PC-3 (cell line): ENCODE measurements around the gene ZFP1. TPM values are rescaled to one million over a fixed set of nuclear protein-coding genes. Genes with fewer than 3 reads are reported as not detected.
"Not testable (repeated sequence)": the region's sequence is repeated elsewhere in the genome, so short reads cannot be mapped to it uniquely, and the experiment has no call there.

Experiments used
- ATAC-seq: fragments of 200-7000 bp; cut with Tn5 transposase; 2 replicates; pipeline ENCODE4 v1.9.1; 2020; ENCODE audit warnings: mild to moderate bottlenecking, moderate library complexity
- BruUV-seq: library from RNA; stranded (reverse); fragments of 400-500 nt; replicated peaks from 2 replicates; lab custom pipeline; 2021; lab: Mats Ljungman, UMichigan
- CTCF ChIA-PET: fragments of 300-600 bp; sonication (Branson Sonifier 250); formaldehyde crosslinking; loops from one replicate; lab custom pipeline; 2022; ENCODE audit warnings: antibody characterized with exemption; lab: Charles Lee
- POLR2A ChIA-PET: fragments of 300-600 bp; sonication (Branson Sonifier 250); formaldehyde crosslinking; loops from one replicate; lab custom pipeline; 2022; ENCODE audit warnings: antibody characterized with exemption; ENCODE audit not compliant: unreplicated experiment; lab: Charles Lee
- DNase-seq: peaks from one replicate; pipeline ENCODE4 v3.0.0-alpha.2; 2015
- H2AFZ ChIP-seq: fragments of 300-600 bp; sonication (generic); 2 replicates; pipeline ENCODE4 v1.6.0; 2016; ENCODE audit warnings: antibody characterized with exemption, low read length
- H3F3A ChIP-seq: fragments of 300-600 bp; sonication (generic); one replicate; pipeline ENCODE4 v1.6.0; 2017; ENCODE audit warnings: antibody characterized with exemption, low read length, control low read depth, mild to moderate bottlenecking; ENCODE audit not compliant: unreplicated experiment
- H3K27ac ChIP-seq: fragments of 300-600 bp; sonication (generic); 2 replicates; pipeline ENCODE4 v1.5.1; 2016; ENCODE audit warnings: mild to moderate bottlenecking, low read length
- H3K27me3 ChIP-seq: fragments of 300-600 bp; sonication (generic); 2 replicates; pipeline ENCODE4 v1.6.1; 2016; ENCODE audit warnings: low read length, mixed read lengths
- H3K36me3 ChIP-seq: fragments of 300-600 bp; sonication (generic); 2 replicates; pipeline ENCODE4 v1.6.1; 2016; ENCODE audit warnings: low read depth, mixed run types, low read length, mixed read lengths
- H3K4me1 ChIP-seq: fragments of 300-600 bp; sonication (generic); 2 replicates; pipeline ENCODE4 v1.5.1; 2016; ENCODE audit warnings: low read length; ENCODE audit not compliant: insufficient read depth
- H3K4me2 ChIP-seq: fragments of 300-600 bp; sonication (generic); 2 replicates; pipeline ENCODE4 v1.6.0; 2016; ENCODE audit warnings: low read length
- H3K4me3 ChIP-seq: fragments of 300-600 bp; sonication (generic); 2 replicates; pipeline ENCODE4 v1.5.1; 2016; ENCODE audit warnings: mild to moderate bottlenecking, low read length, mixed read lengths
- H3K79me2 ChIP-seq: fragments of 300-600 bp; sonication (generic); 2 replicates; pipeline ENCODE4 v1.6.1; 2017; ENCODE audit warnings: low read length, mixed read lengths
- H3K9ac ChIP-seq: fragments of 300-600 bp; sonication (generic); 2 replicates; pipeline ENCODE4 v1.6.0; 2016; ENCODE audit warnings: mild to moderate bottlenecking, low read length
- H3K9me2 ChIP-seq: fragments of 300-600 bp; sonication (generic); replicated peaks from 2 replicates; pipeline ENCODE4 v1.6.1; 2016; ENCODE audit warnings: mixed run types, low read length, mixed read lengths
- H3K9me3 ChIP-seq: fragments of 300-600 bp; sonication (generic); 2 replicates; pipeline ENCODE4 v1.6.1; 2016; ENCODE audit warnings: low read length, mixed read lengths
- H4K20me1 ChIP-seq: fragments of 300-600 bp; sonication (generic); 2 replicates; pipeline ENCODE4 v1.6.1; 2016; ENCODE audit warnings: low read length, mixed read lengths
- CTCF ChIP-seq: fragments of 300-600 bp; sonication (generic); conservative IDR thresholded peaks from 2 replicates; pipeline ENCODE4 v1.5.1; 2017; ENCODE audit warnings: antibody characterized with exemption, low read depth, mild to moderate bottlenecking, low read length
- EZH2 ChIP-seq: fragments of 300-600 bp; sonication (generic); IDR thresholded peaks from one replicate; pipeline ENCODE4 v1.6.1; 2017; ENCODE audit warnings: antibody characterized with exemption, mild to moderate bottlenecking, low read length; ENCODE audit not compliant: unreplicated experiment
- EZH2phosphoT487 ChIP-seq: fragments of 300-600 bp; sonication (generic); IDR thresholded peaks from 2 replicates; pipeline ENCODE4 v1.6.1; 2018; ENCODE audit warnings: mild to moderate bottlenecking, antibody characterized with exemption, low read length, borderline replicate concordance
- intact Hi-C: fragments of 100-400 bp; cut with micrococcal nuclease; formaldehyde crosslinking; loops from 2 replicates; pipeline ENCODE4 v1.9.0; 2023
- total RNA-seq: library from RNA; depleted of rRNA; stranded (reverse); fragments of >200 nt; gene quantifications from 2 replicates; pipeline ENCODE4 v1.2.3, GENCODE V29; 2014

The ZFP1 gene
- total RNA-seq, 1 experiment from 2014 or later: 3.3 TPM

GRCh38 chr16:75203096-75203495 lies 54.8 kb downstream of the ZFP1 start:
- ChIA-PET CTCF (no interaction called here), POLR2A (no interaction called here)
- Histone ChIP-seq H3K4me3 (no peak overlapping the region), H3K36me3 (no peaks in the 10 kb centered on the region), H3K27me3 (no peaks in the 10 kb centered on the region), H3K9me3 (no peaks in the 10 kb centered on the region), H3F3A (no peaks in the 10 kb centered on the region), H4K20me1 (no peaks in the 10 kb centered on the region), H3K27ac (no peak overlapping the region), H3K4me2 (no peak overlapping the region), H3K4me1 (no peaks in the 10 kb centered on the region), H3K79me2 (no peaks in the 10 kb centered on the region), H2AFZ (no peak overlapping the region), H3K9me2 (no peaks in the 10 kb centered on the region), H3K9ac (no peak overlapping the region)
- no peak for DNase-seq
- TF ChIP-seq EZH2 (no peak), EZH2phosphoT487 (no peak), CTCF (no peak)
- no peak for ATAC-seq
- BruUV-seq: no TSS peak
- intact Hi-C loops: no loop called here

DNA sequence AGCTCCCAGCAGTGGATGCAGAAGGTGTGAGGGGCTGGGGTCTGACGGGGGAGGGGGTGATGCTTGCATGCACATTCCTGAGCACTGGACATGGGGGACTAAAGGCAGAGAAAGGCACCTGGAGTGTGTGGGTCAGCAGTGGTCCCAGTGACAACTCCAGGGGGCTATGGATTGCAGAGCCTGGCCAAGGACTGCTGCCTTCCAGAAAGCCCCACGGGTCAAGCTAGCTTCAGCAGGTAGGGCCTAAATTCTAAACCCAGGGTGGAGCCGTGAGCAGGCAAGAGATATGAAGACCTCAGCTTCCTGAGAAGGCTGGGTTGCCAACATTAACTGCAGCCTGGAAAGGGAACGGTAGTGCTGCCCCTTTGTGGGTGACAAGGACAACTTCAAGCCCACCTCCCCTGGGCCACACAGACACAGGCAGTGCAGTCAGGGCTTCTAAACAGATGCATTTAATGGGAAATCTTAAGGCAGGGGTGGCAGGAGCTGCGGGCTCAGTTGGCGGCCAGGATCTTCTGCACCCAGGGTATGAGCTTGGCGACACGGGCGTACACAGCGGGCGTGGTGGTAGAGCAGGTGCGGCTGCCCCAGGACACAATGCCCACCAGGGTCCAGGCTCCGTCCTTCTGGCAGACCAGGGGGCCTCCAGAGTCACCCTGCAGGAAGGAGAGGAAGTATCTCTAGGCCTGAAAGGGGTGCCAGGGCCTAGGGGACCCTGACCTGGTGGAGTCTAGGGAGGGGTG lies 55.5 kb downstream of the ZFP1 start:
- no peaks in the 10 kb centered on the region for H3K9me2 ChIP-seq
- intact Hi-C loops: no loop called here
- no peak overlapping the region for H3K4me2 ChIP-seq
- TF ChIP-seq EZH2 (no peak), CTCF (no peak), EZH2phosphoT487 (no peak)
- H3K4me3 ChIP-seq: no peak overlapping the region
- no peak overlapping the region for H3K27ac ChIP-seq
- no TSS peak for BruUV-seq
- no peak overlapping the region for H3K9ac ChIP-seq
- H3K36me3 ChIP-seq: no peaks in the 10 kb centered on the region
- DNase-seq: no peak
- no peak for ATAC-seq
- H3K27me3 ChIP-seq: no peaks in the 10 kb centered on the region
- H3K9me3 ChIP-seq: no peaks in the 10 kb centered on the region
- H4K20me1 ChIP-seq: no peaks in the 10 kb centered on the region
- no peaks in the 10 kb centered on the region for H3F3A ChIP-seq
- POLR2A ChIA-PET: no interaction called here
- H2AFZ ChIP-seq: no peak overlapping the region
- no peaks in the 10 kb centered on the region for H3K4me1 ChIP-seq
- H3K79me2 ChIP-seq: no peaks in the 10 kb centered on the region
- CTCF ChIA-PET: no interaction called here

GRCh38 chr16:75204410-75204758 lies 56.1 kb downstream of the ZFP1 start:
- Histone ChIP-seq H2AFZ (no peak overlapping the region), H3F3A (no peaks in the 10 kb centered on the region), H3K36me3 (no peaks in the 10 kb centered on the region), H3K27ac (no peak overlapping the region), H3K9me2 (no peaks in the 10 kb centered on the region), H3K4me1 (no peaks in the 10 kb centered on the region), H3K27me3 (no peaks in the 10 kb centered on the region), H3K9ac (no peak overlapping the region), H3K4me3 (no peak overlapping the region), H3K9me3 (no peaks in the 10 kb centered on the region), H4K20me1 (no peaks in the 10 kb centered on the region), H3K4me2 (no peak overlapping the region), H3K79me2 (no peaks in the 10 kb centered on the region)
- TF ChIP-seq EZH2phosphoT487: no peak
- TF ChIP-seq CTCF: no peak
- no peak for TF ChIP-seq EZH2
- ChIA-PET POLR2A (no interaction called here), CTCF (no interaction called here)
- intact Hi-C loops: no loop called here
- no TSS peak for BruUV-seq
- ATAC-seq: 0 out of 2 replicates have a peak, but pooled peaks have one; percentile 16
- DNase-seq: no peak

- H3K9ac ChIP-seq, H3K9me2 ChIP-seq, H3K79me2 ChIP-seq, H3K4me3 ChIP-seq, H3K4me1 ChIP-seq, POLR2A ChIA-PET, H2AFZ ChIP-seq, H3K9me3 ChIP-seq, BruUV-seq, H3K27ac ChIP-seq, H3F3A ChIP-seq, H3K36me3 ChIP-seq, H3K27me3 ChIP-seq, CTCF ChIA-PET, DNase-seq, H4K20me1 ChIP-seq, H3K4me2 ChIP-seq, intact Hi-C loops: not testable (repeated sequence)
- peak; percentile 40 for ATAC-seq
These were observed 56.6 kb downstream of the ZFP1 start for GRCh38 chr16:75204905-75205304.
